Left ventricle myocardium inferior (tissue), 1 donor: ENCODE data around the gene JAM3. TPM values are rescaled to one million over a fixed set of nuclear protein-coding genes. Genes with fewer than 3 reads are reported as not detected.
"Not testable (repeated sequence)": the region's sequence is repeated elsewhere in the genome, so short reads cannot be mapped to it uniquely, and the experiment has no call there.

Source experiments
- DNase-seq: peaks from one replicate; pipeline ENCODE4 v3.0.0-alpha.2; 2020
- H3K27ac ChIP-seq: fragments of 200-600 bp; replicated peaks from 2 replicates; pipeline ENCODE4 v1.8.0; 2021
- H3K27me3 ChIP-seq: fragments of 200-600 bp; 2 replicates; pipeline ENCODE4 v1.8.0; 2021; ENCODE audit warnings: low read depth
- H3K36me3 ChIP-seq: fragments of 200-600 bp; 2 replicates; pipeline ENCODE4 v1.8.0; 2021
- H3K4me1 ChIP-seq: fragments of 200-600 bp; 2 replicates; pipeline ENCODE4 v1.8.0; 2021
- H3K4me3 ChIP-seq: fragments of 200-600 bp; 2 replicates; pipeline ENCODE4 v1.8.0; 2021; ENCODE audit warnings: mild to moderate bottlenecking, moderate library complexity
- H3K9me3 ChIP-seq: fragments of 200-600 bp; replicated peaks from 2 replicates; pipeline ENCODE4 v1.8.0; 2021
- CTCF ChIP-seq: fragments of 200-600 bp; IDR thresholded peaks from 2 replicates; pipeline ENCODE4 v1.8.0; 2021; ENCODE audit warnings: antibody characterized with exemption, mild to moderate bottlenecking, borderline replicate concordance
- intact Hi-C: fragments of 100-400 bp; cut with micrococcal nuclease; formaldehyde crosslinking; loops from one replicate; pipeline ENCODE4 v1.11.0; 2022
- total RNA-seq: library from RNA; stranded (reverse); fragmentation: NEBNext Ultra II Directional; extraction: Animal tissue kit (Norgen Biotek cat#: 25700); gene quantifications from one replicate; pipeline ENCODE4 v1.2.1, GENCODE V29; 2021
- donor health status: DM: no; HTN: yes; CAD: no; lungs with severe emphysema.

JAM3 gene
- total RNA-seq, 1 donor from 2014 or later = 36.2 TPM

- Histone ChIP-seq H3K4me1 (peaks cover 29% of the 10 kb centered on the region), H3K9me3 (no peaks in the 10 kb centered on the region), H3K4me3 (no peak overlapping the region), H3K27ac (no peak overlapping the region), H3K36me3 (no peaks in the 10 kb centered on the region), H3K27me3 (no peaks in the 10 kb centered on the region)
- TF ChIP-seq CTCF = no peak
- no peak for DNase-seq
- intact Hi-C loops = no loop called here
Observed at GRCh38 chr11:134072844-134073243, 4.0 kb downstream of the JAM3 start.

GRCh38 chr11:134074346-134074745, 5.5 kb downstream of the JAM3 start:
- no peaks in the 10 kb centered on the region for H3K27me3 ChIP-seq
- no peak overlapping the region for H3K27ac ChIP-seq
- intact Hi-C loops = no loop called here
- no peak for DNase-seq
- H3K4me3 ChIP-seq = no peak overlapping the region
- no peaks in the 10 kb centered on the region for H3K36me3 ChIP-seq
- no peaks in the 10 kb centered on the region for H3K9me3 ChIP-seq
- no peak for TF ChIP-seq CTCF
- H3K4me1 ChIP-seq = peaks cover 18% of the 10 kb centered on the region

- no peaks in the 10 kb centered on the region for H3K9me3 ChIP-seq
- H3K4me1 ChIP-seq = peaks cover 14% of the 10 kb centered on the region
- no peak for DNase-seq
- intact Hi-C loops = no loop called here
- TF ChIP-seq CTCF = no peak
- no peak overlapping the region for H3K27ac ChIP-seq
- no peak overlapping the region for H3K4me3 ChIP-seq
- no peaks in the 10 kb centered on the region for H3K36me3 ChIP-seq
- H3K27me3 ChIP-seq = no peaks in the 10 kb centered on the region
Observed at GRCh38 chr11:134074766-134075165, 5.9 kb downstream of the JAM3 start.

- no peak for DNase-seq
- intact Hi-C loops = no loop called here
- Histone ChIP-seq H3K4me3 (no peak overlapping the region), H3K9me3 (no peaks in the 10 kb centered on the region), H3K27me3 (no peaks in the 10 kb centered on the region), H3K4me1 (peaks cover 4% of the 10 kb centered on the region), H3K27ac (no peak overlapping the region), H3K36me3 (no peaks in the 10 kb centered on the region)
- no peak for TF ChIP-seq CTCF
Observed at GRCh38 chr11:134079317-134079716, 10.4 kb downstream of the JAM3 start.

GRCh38 chr11:134081258-134081657, 12.4 kb downstream of the JAM3 start:
- H3K4me1 ChIP-seq, DNase-seq, H3K4me3 ChIP-seq, H3K36me3 ChIP-seq, intact Hi-C loops, H3K27me3 ChIP-seq, H3K9me3 ChIP-seq, H3K27ac ChIP-seq: not testable (repeated sequence)

- intact Hi-C loops = no loop called here
- Histone ChIP-seq H3K4me1 (no peaks in the 10 kb centered on the region), H3K4me3 (no peak overlapping the region), H3K27ac (no peak overlapping the region), H3K9me3 (no peaks in the 10 kb centered on the region), H3K27me3 (no peaks in the 10 kb centered on the region), H3K36me3 (no peaks in the 10 kb centered on the region)
- no peak for DNase-seq
- no peak for TF ChIP-seq CTCF
Observed at GRCh38 chr11:134082990-134083389, 14.1 kb downstream of the JAM3 start.
